Stimulated activated CD8-positive, alpha-beta memory T cell treated with anti-CD3 and anti-CD28 coated beads, Interleukin-2, amount 100 ng/mL, for 48 hours (primary cell): ENCODE data around the gene NCAN.

ENCODE experiments used
- DNase-seq, 2 donors: peaks; one replicate each; pipeline ENCODE4 v3.0.0-alpha.2; 2020; ENCODE audit warnings: low read depth in 2 of 2

NCAN gene

DNA sequence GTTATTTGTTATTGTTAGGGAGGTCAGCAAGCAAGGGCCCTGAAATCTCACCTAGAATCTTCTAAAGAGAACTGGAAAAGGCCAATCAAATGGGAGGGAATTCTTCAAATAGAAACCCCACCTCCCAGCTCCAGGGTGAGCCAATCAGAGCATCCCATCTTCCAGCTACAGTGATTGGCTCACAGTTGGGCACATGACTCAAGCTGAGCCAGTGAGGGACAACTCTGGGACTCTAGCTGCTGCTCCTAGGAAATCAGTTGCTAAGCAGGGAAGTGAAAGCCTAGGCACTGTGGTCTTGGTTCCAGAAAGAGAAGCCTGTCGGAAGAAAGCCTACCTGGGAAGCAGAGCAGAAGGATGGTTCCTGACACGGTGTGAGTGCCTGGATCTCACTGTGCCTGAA, 48.0 kb downstream of the NCAN start:
- no peak for DNase-seq

DNA sequence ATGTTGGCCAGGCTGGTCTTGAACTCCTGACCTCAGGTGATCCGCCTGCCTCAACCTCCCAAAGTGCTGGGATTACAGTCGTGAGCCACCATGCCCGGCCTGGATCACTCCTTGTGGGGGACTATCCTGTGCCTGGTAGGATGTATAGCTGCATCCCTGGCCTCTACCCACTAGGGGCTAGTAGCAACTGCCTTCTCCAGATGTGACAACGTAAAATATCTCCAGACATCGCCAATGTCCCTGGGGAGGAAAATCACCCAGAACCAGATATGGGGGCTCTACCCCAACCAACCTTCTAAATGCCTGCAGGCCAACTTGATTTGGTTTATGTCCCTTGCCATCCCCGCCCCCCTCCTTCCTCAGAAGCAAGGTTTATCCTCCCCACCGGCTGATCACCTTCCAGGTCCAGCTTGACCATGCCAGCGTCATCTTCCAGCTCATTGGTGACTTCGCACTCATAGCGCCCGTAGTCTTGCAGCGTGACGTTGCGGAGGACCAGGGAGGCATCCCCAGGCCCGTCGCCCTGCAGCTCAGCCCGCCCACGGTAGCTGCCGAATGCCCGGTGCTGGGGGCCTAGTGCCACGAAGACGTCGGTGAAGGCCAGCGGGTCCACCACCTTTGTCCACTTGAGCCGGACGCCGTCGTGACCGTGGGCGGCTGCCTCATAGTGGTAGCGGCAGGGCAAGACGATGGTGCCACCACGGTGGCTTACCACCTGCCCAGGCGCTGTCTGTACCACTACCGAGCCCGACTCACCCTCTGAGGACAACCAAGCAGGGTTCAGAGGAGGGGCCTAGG, 48.9 kb downstream of the NCAN start:
- no peak for DNase-seq

DNA sequence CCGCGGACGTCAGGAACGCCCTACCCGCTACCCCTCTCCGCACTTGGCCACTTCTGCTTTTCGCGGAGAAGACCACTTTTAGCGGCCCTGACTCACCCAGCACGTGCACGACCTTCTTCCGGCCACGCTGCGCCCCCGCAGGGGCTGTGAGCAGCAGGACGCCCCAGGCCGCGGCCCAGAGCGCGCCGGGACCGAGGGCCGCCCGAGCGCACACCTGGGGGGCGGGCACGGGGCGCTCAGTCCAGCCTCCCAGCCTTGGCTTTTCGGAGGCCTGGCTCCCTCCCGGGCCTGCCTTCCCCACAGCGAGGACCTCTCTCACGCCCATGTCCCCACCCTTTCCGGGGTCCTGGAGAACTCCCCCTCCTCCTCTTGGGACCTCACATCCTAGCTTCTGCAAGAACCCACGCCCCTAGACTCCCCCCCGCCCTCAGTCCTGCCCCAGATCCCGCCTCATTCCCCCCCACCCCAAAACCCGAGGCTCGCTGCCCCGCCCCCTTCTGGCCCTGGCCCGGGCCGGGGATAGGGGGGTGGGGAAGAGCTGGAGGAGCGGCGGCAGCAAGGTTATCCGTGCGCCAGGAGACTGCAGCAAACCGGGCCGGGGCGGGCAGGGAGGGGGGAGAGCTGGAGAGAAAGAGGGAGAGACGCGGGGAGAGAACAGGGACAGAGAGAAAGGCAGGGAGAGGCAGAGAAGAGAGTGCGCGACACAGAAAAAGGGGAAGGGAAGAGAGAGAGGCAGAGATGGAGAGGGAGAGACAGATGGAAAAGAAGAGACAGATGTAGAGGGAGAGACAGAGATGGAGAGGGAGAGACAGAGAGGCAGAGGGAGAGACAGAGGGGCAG, 49.8 kb downstream of the NCAN start:
- no peak for DNase-seq

DNA sequence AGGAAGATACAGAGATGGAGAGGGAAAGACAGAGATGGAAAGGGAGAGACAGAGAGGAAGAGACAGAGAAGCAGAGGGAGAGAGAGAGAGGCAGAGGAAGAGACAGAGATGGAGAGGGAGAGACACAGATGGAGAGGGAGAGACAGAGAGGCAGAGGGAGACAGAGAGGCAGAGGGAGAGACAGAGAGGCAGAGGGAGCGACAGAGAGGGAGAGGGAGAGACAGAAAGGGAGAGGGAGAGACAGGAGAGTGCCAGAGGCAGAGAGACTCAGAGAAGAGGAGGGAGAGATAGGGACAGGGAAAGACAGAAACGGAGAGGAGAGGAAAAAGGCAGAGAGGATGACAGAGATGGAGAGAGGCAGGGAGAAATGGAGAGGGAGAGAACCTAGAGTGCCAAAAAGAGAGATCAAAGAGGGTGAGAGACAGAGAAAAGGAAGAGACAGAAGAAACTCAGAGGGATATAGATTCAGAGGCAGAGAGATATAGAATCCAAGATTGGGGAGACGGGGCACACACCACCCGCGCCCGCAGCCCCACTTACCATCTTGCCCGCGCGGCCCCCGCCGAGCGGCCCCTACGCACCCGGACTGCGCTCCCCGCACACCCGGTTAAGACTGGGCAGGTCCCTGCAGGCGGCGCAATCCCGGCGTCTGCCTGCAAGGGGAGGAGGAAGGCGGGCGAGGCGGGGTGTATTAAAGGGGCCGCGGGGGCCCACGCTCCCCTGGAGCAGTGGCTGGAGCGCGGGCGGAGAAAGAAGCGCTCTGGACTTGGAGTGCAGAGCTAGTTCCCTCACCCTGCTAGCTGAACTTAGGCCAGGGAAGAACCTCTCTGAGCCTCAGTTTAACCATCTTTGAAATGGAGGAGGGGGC, 50.7 kb downstream of the NCAN start:
- DNase-seq, result no peak

DNA sequence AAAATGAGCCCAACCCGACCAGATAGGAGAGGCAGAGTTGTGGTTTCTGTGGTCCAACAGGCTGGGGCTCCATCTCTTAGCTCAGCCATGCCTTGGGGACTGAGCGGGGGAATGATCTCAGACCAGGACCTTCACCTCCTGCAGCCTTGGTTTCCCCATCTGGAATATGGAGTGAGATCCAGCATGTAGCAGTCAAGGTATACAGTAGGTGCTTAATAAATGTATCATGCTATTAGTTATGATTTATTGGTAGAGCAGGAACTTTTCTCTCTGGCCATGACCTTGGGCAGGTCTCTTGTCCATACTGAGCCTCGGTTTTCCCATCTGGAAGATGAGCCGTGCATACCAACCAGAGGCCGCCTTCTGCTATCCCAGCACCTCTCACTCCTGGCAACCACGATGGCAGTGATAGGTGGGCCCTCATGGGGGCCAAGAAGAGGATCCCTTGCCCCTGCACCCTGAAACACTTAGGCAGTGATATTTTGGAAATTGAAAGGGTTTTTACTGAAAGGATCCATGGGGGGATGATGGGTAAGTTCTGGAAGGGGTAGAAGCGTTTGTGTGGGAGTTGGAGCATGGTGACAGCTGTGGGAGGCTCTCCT, 52.2 kb downstream of the NCAN start:
- no peak for DNase-seq

DNA sequence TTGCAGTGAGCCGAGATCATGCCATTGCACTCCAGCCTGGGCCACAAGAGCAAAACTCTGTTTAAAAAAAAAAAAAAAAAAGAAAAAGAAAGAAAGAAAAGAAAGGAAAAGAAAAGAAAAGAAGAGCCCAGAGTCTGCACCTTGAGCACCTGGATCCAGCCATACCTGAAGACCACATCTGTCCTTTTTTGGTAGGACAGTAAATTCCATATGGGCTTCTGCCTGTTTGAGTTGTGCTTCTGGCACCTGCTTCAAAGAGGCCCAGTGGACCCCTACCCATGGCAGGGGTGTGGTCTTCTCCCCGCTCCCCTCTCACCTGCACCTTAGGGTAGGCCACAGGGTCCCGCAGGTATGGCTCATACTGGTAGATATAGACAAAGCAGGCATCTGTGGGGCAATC, 55.5 kb downstream of the NCAN start:
- no peak for DNase-seq

DNA sequence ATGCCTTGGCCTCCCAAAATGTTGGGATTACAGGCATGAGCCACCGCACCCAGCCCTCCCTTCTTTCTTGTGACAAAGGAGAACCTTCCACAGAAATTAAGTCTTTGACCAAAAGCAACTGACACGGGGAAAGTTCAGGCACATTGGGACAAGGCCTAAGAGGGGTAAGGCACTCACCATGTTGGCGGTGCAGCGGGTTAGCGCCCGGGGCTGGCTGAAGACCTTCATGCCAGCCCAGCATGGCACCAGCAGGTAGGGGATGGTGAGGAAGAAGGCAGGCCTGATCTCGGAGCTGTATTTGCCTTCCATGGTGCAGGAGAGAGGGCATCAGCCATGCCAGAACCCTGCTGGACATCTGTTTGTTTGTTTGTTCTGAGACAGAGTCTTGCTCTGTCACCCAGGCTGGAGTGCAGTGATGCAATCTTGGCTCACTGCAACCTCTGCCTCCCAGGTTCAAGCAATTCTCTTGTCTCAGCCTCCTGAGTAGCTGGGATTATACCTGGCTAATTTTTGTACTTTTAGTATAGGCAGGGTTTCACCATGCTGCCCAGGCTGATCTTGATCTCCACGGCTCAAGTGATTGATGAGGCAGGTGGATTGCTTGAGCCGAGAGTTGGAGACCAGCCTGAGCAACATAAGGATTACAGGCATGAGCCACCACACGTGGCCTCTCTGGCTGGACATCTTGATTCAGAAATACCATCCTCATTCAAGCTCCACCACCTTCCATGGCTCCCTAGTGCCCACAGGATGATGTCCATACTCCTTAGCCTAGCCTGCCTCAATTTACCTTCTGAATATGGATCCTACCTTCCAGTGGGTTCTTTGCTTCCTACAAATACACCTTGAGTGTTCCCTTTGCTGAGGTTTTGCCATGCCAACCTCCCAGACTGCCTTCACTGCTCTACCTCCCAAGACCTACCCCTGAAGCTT, 57.0 kb downstream of the NCAN start:
- DNase-seq, result no peak

DNA sequence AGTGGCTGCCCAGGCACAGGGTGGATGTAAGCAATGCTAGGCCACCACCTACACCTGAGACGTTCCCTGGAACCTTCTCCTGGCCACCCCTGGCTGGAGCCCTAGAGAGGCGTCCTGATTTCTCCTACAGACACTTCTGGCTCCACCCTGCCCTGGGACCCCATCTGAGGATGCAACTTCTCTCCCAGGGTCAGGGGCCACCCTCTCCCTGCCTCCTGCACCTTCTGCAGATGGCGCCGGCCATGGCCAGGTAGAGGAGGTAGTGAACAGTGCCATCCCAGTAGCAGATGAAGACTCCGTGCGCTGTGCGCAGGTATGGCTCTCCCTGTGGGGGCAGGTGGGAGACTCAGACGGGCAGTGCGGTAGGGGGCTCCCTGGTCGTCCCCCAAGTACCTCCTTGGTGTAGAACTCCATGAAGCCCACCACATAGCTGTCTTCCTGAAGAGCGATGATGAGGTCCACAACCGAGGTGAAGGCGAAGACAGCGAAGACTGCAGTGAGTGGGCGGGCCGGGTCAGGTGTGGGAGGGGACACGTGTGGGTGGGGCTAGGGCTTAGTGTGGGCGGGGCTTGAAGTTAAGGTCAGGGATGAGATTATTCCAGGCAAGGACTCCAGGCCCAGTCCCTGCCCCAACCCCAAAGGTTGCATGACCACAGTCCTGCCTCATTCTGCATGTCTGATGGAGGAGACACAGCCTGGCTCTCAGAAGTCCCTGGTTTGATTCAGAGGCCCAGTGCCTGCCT, 58.4 kb downstream of the NCAN start:
- DNase-seq, result no peak

DNA sequence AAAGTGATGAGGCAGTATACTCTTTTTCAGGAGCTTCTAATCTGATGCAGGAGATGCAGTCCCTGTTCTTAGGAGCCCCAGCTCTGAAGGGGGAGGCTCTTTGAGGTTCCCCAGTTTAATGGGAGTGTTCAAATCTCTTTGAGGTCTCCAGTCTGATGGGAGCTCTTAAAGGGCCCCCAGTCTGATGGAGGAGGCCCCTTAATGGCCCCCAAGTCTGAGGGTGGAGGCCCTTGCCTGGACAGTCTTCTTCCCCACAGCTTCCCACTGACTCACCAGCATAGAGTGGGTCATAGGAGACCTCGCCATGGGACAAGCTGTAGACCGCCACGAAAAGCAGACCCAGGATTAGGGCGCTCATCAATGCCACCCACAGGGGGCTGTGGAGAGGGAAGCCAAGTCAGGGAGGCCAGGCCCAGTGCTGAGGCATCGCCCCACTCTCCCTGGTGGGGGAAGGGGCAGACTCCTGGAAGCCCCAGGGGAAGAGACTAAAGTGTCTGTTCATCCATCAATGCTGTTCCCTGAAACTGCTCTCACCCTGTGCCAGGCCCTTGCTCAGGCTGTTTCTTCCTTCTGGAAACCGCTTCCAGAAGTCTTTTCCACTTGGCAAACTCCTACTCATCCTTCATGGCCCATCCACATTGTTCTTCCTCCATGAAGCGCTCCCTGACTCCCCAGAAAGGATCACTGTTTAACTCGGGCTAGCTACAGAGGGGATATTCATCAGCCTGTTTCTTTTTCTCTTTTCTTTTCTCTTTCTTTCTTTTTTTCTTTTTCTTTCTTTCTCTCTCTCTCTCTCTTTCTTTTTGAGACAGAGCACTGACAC, 59.2 kb downstream of the NCAN start:
- no peak for DNase-seq

DNA sequence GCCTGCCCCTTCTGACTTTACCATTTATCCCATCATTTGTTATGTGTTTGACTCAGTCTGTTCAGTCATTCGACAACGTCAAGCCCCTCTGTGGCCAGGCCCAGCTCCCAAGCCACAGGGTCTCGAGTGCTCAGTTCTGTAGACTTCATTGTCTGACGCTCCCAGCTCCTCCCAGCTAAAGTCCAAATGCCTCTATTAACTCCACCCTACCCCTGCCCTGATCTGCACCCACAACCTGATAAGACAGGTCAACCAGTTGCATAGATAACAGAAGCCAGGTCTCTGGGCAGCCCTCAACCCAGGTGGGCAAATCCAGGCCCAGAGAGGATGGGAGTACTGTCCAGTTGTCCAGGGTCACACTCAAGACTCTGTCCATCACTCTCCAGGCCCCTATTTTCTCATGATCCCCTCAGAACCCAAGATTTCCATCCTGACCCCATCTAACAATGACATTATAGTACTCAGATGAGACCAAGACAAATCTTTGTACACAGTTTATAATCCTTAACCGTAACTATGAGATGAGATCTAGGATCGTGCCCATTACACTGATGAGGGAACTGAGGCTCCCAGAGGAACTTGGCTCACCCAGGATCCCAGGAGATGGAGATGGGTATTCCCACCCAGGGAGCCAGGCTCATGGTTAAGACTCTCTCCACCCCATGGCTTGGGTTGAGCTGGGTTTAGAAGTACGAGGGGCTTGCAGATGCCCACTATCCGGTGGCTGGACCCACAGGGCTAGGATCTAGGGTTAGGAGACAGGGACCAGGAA, 60.3 kb downstream of the NCAN start:
- no peak for DNase-seq

DNA sequence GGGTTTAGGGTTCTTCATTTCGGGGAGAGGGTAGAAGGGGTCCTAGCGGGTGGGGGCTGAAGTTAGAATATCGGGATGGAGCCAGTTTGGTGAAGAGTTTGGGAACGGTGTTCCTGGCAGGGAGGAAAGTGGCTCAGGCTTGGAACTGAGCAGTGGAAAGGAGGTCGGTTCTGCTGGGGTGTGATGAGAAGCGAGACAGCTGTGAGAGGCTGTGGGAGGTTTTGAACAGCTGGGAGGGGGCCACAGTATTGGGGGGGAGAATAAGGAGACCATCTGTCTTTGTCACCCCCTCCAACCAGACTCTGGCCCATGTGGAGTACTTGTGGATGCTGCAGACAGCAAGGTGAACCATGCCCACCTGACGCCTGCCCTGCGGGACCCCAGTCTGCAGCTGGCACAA, 62.4 kb downstream of the NCAN start:
- DNase-seq, result no peak

DNA sequence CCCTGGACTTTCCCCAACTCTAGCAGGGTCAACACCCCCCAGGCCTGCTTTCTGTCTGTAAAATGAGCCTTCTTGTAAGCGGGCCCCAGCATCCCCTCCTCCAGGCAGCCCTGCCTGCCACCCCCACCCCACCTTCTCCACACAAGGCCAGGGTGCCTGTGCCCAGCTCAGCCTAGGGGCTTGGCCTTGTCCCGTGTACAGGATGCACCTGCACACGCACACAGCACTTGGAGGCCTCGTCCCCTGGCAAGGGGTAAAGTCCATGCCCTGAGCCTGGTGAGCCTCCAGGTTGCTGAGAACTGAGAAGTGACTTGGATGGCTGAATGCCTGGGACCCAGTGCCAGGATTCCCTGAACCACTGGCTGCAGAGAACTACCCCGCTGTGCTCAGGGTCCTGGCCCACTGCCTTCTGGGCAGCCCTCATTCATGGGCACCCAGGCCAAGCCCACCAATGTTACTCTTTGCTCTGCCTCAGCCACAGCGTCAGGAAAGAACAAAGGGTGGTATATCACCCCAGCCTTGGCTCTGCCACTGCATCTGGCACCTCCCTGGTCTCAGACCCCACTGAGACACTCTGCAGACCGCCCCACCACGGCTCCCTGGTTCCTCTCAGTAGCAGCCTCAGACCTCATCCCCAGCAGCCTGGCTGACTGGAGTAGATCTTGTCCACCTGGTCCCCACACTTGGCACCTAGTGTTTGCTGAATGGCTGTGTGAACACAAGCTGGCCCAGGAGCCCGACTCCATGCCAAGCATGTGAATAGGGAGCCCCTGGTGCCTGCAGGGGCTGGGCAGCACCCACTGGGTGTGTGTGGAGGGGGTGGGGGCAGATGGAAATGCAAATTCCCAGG, 63.2 kb downstream of the NCAN start:
- no peak for DNase-seq

DNA sequence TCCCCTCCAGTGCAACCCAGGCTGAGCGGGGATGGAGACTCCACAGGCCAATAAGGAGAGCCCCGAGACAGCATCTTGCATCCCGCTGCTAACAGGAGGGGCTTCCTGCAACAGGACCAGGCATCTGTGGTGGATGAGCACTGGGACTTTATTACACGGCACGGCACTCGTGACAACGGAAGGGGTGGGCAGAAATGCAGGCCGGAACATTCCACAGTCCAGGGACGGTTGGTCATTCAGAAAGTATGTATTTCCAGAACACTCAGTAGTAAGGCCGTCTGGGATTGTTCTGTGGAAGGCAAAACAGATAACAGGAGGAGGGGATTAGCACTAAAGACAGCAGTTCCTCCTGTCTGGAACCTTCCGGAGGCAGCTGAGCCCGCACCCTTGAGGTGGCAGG, 64.6 kb downstream of the NCAN start:
- DNase-seq, result no peak

DNA sequence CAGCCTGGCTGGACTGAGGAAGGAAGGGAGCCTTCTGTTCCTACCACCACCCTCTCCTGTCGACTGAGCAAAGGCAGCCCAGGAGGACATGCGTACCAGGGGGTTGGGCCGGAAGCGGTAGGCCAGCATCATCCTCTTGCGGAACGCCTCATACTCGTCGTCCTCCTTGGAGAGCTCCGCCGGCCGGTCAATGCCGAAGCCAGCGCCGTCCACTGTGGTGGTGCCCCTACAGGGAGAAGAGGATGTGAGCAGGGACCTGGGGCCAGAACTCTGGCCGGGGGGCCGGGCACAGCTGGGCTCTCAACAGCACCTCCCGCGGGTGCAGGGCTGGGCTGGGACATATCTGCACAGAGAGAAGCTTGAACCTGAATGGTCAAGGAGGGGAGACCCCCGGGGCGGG, 65.1 kb downstream of the NCAN start:
- DNase-seq, result no peak

DNA sequence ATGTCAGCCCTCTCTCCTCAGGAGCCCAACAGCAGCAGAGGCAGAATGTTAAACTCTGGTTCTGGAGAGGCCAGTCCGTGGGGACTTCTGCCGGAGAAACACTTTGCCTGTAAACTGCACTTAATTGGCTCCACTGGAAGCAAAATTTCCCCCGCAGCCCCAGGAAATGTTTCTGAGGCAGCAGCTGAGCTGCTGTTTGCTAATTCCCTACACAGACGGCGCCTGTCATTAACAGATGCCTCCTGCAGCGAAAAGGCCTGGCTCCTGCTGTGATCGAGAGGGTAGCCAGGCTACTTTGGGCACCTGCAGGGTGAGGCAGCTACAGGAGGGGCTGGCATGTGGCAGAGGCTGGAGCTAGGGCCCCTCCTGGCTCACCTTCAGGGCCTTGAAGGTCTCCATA, 66.6 kb downstream of the NCAN start:
- DNase-seq, result no peak

DNA sequence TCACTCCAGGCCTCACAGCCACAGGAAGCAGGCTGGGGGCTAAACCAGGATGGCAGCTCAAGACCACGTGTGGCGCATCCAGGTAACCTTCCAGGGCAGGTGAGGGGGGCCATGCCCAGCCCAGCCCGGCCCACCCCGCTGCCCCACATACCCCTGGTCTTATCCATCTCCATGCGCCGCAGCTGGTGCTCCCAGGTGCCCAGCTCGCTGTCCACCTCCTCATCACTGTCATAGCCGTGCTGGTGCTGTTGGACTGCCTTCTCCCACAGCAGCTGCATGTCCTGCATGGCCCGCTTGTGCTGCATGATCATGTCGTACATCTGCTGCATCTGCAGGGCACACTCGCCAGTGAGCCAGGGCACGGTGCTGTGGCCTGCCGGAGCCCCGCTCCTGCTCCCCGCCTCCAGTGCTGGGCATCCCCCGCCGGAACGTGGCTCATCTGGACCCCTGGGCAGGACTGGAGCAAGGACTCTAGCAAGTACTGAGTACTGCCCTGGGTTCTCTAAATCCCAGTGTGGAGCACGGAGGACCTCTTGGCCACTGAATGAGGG, 67.4 kb downstream of the NCAN start:
- no peak for DNase-seq

DNA sequence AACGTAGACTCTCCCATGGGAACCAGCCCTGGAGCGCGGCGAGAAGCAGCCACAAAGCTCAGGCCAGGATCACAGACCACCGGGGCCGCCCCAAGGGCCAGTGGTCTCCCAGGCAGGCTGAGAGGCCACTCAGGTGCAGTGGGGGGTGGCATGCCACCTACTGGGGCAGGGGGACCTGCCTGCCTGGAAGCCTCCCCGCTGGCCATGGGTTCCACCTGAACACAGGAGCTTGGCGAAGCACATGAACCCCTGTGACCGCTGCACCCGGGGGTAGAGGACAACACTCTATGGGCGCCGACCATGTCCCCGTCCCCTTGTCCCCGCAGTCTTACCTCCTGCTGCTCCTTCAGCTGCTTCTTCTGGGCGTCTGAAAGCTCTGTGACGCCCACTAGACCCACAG, 68.1 kb downstream of the NCAN start:
- no peak for DNase-seq
